ENCODE results near the gene NFATC2. TPM values are rescaled to one million over a fixed set of nuclear protein-coding genes. Genes with fewer than 3 reads are reported as not detected.
A peak's percentile ranks its signal among the peaks of the same experiment; 100 is the strongest.

Gene NFATC2
- total RNA-seq, 1 donor from 2014 or later: 1.9 TPM

- Mint-ChIP-seq H3K27me3 (ENCODE audit: low read depth) (no peaks in the 10 kb centered on the region), H3K27ac (ENCODE audit: unreplicated experiment) (peak overlapping the region; percentile 46), H3K9me3 (no peaks in the 10 kb centered on the region), H3K36me3 (ENCODE audit: low read depth) (no peaks in the 10 kb centered on the region), H3K4me3 (no peak overlapping the region), H3K4me1 (peaks cover 9% of the 10 kb centered on the region)
- TF ChIP-seq CTCF (conservative IDR thresholded peaks at IDR 0.05): no peak
- DNase-seq (ENCODE audit: low read depth, low spot score): no peak
Measured at GRCh38 chr20:51410586-51411325, 131.8 kb downstream of the NFATC2 start.

- no peak overlapping the region for H3K27ac Mint-ChIP-seq (ENCODE audit: unreplicated experiment)
- no peaks in the 10 kb centered on the region for H3K36me3 Mint-ChIP-seq (ENCODE audit: low read depth)
- no peak for DNase-seq (ENCODE audit: low read depth, low spot score)
- H3K9me3 Mint-ChIP-seq: no peaks in the 10 kb centered on the region
- peaks cover 9% of the 10 kb centered on the region for H3K4me1 Mint-ChIP-seq
- no peaks in the 10 kb centered on the region for H3K27me3 Mint-ChIP-seq (ENCODE audit: low read depth)
- no peak for TF ChIP-seq CTCF (conservative IDR thresholded peaks at IDR 0.05)
- no peak overlapping the region for H3K4me3 Mint-ChIP-seq
Measured at GRCh38 chr20:51409192-51409880, 133.2 kb downstream of the NFATC2 start.

GRCh38 chr20:51404297-51405060 lies 138.0 kb downstream of the NFATC2 start:
- Mint-ChIP-seq H3K27ac (ENCODE audit: unreplicated experiment) (peak overlapping the region; percentile 35), H3K4me3 (no peak overlapping the region), H3K4me1 (no peaks in the 10 kb centered on the region)

GRCh38 chr20:51403466-51404220 lies 138.9 kb downstream of the NFATC2 start:
- Mint-ChIP-seq H3K27me3 (ENCODE audit: low read depth) (no peaks in the 10 kb centered on the region), H3K27ac (ENCODE audit: unreplicated experiment) (peak overlapping the region; percentile 35), H3K4me3 (no peak overlapping the region), H3K4me1 (peaks cover 3% of the 10 kb centered on the region), H3K9me3 (no peaks in the 10 kb centered on the region), H3K36me3 (ENCODE audit: low read depth) (no peaks in the 10 kb centered on the region)
- TF ChIP-seq CTCF (conservative IDR thresholded peaks at IDR 0.05): no peak
- DNase-seq (ENCODE audit: low read depth, low spot score): no peak

More at GRCh38 chr20:51404297-51405060, 138.0 kb downstream of the NFATC2 start:
- Mint-ChIP-seq H3K9me3 (no peaks in the 10 kb centered on the region), H3K36me3 (ENCODE audit: low read depth) (no peaks in the 10 kb centered on the region), H3K27me3 (ENCODE audit: low read depth) (no peaks in the 10 kb centered on the region)
- TF ChIP-seq CTCF (conservative IDR thresholded peaks at IDR 0.05): no peak
- DNase-seq (ENCODE audit: low read depth, low spot score): no peak

GRCh38 chr20:51402201-51402600 lies 140.3 kb downstream of the NFATC2 start:
- no peak for TF ChIP-seq CTCF (conservative IDR thresholded peaks at IDR 0.05)
- DNase-seq (ENCODE audit: low read depth, low spot score): no peak
- H3K9me3 Mint-ChIP-seq: no peaks in the 10 kb centered on the region

More at GRCh38 chr20:51402201-51402600, 140.3 kb downstream of the NFATC2 start:
- Mint-ChIP-seq H3K27ac (ENCODE audit: unreplicated experiment) (no peak overlapping the region), H3K36me3 (ENCODE audit: low read depth) (no peaks in the 10 kb centered on the region), H3K4me1 (peaks cover 5% of the 10 kb centered on the region), H3K27me3 (ENCODE audit: low read depth) (no peaks in the 10 kb centered on the region), H3K4me3 (no peak overlapping the region)
